Hematopoietic multipotent progenitor cell treated with erythropoietin and hydrocortisone succinate and interleukin-3 and kit ligand, for 17 days (in vitro differentiated cells): ENCODE measurements around the gene TGIF2.
"Not testable (repeated sequence)": the region's sequence is repeated elsewhere in the genome, so short reads cannot be mapped to it uniquely, and the experiment has no call there.

Experiments used
- DNase-seq: peaks from one replicate; pipeline ENCODE4 v3.0.0-alpha.2; 2015; ENCODE audit warnings: low spot score

Gene TGIF2

DNA sequence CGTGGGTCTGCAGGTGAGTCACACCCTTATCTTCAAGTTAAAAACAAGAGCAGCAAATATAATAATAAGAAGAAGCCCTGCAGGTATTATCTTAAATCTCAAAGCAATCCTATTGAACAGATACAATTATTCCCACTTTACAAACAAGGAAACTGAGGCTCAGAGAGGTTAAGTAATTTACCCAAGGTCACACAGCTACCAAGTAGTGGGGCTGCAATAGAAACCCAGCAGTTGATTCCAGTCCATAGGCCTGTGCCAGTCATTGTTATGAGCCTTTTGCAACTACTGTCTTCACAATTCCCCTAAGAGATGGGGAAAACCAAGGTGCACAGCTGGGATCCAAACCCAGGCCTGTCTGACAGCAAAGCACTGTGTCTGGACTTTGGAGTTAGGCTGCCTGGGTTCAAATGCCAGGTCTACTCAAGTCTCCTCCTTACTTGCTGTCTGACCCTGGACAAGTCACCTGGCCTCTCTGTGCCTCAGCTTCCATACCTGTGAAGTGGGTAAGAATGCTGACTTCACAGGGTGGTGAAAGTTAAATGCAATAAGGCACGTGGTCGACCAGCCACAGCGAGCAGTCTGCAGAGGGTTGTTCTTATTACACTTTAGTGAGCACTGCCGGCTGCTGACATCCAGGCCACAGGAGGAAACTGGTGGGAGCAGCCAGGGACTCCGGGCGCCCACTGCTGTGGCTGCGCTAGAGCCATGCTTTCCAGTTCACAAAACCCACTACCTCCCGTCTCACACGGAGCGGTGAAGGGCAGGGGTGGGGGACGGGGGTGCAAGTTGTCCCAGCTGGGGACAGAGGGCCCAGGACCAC lies 26.0 kb upstream of the TGIF2 start:
- no peak for DNase-seq

DNA sequence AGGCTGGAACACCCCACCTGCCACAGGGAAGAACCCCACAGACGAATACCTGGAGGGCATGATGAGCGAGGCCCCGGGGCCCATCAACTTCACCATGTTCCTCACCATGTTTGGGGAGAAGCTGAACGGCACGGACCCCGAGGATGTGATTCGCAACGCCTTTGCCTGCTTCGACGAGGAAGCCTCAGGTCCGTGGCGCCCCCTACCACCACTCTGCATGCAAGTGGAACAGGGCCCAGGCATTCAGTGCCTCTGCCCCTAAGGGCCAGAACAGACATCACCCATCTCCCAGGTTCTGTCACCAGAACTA lies 25.4 kb upstream of the TGIF2 start:
- DNase-seq: no peak

DNA sequence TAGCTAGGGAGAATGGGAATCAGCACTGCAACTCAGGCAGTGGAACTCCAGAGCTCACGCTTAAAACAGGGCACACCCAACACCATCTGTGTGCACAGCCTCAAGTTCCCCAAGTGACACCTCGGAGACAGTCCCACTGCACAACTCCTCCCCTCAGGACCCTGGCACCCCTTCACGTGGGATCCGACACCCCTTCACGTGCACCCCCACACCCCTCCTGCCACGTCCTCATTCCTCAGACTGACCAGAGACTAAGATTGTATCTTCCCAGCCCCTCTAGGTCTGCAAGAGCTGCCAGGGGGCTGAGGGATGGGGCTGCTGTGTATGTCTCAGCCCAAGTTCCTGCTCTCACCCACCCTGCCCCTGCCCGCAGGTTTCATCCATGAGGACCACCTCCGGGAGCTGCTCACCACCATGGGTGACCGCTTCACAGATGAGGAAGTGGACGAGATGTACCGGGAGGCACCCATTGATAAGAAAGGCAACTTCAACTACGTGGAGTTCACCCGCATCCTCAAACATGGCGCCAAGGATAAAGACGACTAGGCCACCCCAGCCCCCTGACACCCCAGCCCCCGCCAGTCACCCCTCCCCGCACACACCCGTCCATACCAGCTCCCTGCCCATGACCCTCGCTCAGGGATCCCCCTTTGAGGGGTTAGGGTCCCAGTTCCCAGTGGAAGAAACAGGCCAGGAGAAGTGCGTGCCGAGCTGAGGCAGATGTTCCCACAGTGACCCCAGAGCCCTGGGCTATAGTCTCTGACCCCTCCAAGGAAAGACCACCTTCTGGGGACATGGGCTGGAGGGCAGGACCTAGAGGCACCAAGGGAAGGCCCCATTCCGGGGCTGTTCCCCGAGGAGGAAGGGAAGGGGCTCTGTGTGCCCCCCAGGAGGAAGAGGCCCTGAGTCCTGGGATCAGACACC lies 24.4 kb upstream of the TGIF2 start:
- DNase-seq: no peak

DNA sequence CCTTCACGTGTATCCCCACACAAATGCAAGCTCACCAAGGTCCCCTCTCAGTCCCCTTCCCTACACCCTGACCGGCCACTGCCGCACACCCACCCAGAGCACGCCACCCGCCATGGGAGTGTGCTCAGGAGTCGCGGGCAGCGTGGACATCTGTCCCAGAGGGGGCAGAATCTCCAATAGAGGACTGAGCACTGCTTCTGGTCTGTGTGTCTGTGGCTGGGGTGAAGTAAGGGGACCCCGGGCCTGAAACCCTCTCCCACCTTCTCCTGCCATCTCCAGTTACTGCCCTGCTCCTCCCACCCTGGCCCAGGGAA lies 23.8 kb upstream of the TGIF2 start:
- DNase-seq: no peak

DNA sequence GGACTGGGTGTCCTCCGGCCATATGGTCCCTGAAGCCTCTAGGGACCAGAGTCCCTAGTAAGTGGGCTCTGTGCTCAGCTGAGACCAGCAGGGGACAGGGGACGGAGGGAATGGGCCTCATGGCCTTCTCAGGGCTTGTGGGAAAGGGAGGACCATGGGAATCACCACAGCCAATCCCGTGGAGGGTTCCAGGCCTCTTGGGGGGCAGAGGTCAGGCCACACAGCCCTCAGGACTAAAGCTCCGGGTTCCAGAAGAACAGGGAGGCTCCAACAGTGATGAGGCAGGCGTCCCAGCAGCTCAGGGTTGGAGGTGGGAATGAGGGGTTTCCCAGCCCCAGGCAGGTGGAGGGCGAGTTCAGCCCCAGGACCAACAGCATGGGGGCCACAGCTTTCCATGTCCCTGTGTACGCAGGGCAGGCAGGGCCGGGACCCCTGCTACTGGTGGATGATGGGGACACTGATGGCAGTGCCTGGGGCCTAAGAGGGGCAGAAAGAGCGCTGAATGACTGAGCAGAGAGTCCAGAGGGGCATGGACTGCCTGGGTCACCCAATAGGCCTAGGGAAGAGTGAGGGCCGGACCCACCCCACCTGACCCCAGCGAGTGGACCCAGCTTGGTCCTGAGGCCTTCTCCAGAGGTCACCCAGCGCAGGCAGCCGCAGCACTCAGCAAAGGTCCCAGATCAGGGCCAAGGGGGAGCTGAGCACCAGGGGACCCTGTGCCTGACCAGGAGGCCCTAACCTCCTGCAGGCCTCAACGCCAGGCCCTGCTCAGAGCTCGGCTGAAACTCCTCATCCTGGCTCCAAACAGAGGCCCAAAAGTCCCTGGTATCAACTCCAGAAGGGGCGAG lies 23.2 kb upstream of the TGIF2 start:
- DNase-seq: no peak

DNA sequence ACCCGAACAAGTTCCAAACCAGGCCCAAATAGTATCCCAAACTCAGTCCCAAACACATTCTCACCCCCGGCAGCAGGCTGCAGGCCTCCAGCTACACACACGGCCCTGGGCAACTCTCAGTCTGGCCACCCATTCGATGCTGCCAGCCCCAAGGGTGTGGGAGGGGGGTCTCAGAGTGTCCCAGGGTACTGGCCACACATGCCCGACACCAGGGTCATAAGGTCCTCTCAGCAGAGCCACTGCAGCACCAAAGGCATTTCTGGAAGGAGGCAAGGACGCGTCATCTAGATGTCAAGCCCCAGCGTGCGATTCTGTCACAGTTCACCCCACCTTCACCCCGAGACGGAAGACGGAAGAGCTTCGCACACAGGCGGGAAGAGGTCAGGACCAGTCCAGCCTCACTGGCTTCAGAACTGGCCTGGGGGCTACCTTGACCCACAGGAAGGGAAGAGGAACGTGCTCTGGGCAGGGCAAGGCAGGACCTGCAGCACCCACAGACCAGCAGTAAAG lies 22.6 kb upstream of the TGIF2 start:
- no peak for DNase-seq

DNA sequence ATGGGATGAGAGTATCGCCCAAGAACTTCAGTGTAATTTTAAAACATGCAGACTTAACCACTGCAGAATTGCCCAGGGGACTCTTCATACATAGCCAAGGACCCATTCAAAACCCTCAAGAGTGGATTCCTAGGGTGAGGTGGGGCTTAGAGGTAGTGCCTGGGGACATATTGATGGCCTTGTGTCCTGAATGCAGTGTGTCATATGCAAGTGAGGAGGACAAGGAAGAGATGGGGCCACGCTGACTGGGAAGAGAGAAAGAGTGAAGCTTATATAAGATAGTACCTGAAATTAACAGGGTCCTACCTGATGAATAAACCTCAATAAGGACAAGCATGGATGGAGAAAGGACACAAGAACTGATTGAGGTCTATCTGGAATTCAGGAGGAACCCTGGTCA lies 18.1 kb upstream of the TGIF2 start:
- DNase-seq: no peak

DNA sequence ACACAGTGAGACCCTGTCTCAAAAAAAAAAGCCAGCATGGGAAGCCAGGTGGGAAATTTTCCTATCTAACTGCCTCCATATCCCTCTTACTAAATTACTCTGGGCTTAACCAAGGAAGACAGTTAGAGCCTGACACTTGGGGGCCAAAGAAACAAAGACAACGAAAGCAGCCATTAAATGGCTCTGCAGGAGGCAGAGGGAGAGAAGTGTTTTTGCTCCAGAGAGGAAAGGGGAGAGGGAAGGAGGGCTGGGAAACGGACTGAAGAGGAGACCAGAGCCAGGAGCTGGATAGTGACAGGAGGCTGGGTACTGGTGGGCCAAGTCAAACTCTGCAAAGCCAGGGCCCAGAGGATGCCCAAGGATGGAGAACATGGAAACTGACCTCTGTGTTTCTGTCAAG lies 10.7 kb upstream of the TGIF2 start:
- no peak for DNase-seq

DNA sequence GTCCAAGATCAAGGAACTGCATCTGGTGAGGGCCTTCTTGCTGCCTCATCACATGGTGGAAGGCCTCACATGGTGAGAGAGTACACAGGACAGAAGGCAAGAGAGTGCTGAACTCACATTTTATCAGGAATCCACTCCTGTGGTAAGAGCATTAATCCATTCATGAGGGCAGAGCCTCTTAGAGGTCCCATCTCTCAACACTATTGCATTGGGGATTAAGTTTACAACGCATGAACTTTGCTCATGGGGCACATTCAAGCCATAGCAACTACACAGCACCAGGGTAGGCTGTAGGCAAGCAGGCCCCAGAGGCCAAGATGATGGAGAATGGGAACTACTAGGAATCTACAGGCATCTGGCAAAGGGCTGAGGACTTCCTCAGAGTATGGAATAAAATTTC lies 10.0 kb upstream of the TGIF2 start:
- no peak for DNase-seq

DNA sequence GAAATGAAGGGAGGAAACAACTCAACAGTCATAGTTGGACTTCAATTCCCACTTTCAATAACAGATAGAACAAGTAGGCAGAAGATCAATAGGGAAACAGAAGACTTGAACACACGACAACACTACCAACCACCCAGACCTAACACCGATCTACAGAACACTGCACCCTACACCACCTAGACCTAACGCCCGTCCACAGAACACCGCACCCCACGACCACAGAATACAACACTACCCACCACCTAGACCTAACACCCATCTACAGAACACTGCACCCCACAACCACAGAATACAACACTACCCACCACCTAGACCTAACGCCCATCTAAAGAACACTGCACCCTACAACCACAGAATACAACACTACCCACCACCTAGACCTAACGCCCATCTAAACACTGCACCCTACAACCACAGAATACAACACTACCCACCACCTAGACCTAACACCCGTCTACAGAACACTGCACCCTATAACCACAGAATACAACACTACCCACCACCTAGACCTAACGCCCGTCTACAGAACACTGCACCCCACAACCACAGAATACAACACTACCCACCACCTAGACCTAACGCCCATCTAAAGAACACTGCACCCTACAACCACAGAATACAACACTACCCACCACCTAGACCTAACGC lies 9.2 kb upstream of the TGIF2 start:
- DNase-seq: not testable (repeated sequence)

DNA sequence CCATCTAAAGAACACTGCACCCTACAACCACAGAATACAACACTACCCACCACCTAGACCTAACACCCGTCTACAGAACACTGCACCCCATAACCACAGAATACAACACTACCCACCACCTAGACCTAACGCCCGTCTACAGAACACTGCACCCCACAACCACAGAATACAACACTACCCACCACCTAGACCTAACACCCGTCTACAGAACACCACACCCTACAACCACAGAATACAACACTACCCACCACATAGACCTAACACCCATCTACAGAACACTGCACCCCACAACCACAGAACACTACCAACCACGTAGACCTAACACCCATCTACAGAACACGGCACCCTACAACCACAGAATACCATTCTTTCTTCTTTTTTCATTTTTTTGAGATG lies 8.7 kb upstream of the TGIF2 start:
- DNase-seq: not testable (repeated sequence)

DNA sequence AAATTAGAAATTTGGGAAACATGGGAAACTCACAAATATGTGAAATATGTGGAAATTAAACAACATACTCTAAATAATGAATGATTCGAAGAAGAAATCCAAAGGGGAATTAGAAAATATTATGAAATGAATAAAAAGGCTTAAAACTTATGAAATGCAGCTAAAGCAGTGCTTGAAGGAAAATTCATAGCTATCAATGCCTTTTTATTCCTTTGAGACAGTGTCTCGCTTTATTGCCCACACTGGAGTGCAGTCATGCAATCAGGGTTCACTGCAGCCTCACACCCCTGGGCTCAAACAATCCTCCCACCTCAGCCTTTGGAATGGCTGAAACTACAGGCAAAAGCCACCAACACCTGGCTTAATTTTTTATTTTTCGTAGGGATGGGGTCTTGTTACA lies 7.9 kb upstream of the TGIF2 start:
- no peak for DNase-seq

DNA sequence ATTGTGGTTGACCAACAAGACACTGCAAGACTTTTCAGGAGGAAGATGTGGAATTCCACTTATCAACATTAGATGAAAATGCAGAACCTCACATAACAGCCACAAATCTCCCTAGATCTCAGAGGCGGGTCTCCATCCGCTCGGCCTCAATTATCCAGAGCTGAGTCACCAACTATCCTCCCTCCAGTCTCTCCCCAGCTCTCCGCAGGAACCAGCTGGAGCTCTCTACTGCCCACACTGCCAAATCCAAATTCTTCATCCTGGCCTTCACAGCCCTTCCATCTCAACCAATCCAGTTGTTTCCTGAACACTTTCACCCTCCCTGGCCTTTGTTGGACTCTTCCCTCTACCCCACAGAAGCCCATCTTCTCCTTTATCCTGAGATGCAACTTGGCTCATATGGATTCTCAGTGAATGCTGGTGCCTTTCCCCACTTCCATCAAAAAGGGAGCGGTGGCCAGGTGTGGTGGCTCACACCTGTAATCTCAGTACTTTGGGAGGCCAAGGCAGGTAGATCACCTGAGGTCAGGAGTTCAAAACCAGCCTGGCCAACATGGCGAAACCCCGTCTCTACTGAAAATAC lies 3.5 kb upstream of the TGIF2 start:
- DNase-seq: no peak

DNA sequence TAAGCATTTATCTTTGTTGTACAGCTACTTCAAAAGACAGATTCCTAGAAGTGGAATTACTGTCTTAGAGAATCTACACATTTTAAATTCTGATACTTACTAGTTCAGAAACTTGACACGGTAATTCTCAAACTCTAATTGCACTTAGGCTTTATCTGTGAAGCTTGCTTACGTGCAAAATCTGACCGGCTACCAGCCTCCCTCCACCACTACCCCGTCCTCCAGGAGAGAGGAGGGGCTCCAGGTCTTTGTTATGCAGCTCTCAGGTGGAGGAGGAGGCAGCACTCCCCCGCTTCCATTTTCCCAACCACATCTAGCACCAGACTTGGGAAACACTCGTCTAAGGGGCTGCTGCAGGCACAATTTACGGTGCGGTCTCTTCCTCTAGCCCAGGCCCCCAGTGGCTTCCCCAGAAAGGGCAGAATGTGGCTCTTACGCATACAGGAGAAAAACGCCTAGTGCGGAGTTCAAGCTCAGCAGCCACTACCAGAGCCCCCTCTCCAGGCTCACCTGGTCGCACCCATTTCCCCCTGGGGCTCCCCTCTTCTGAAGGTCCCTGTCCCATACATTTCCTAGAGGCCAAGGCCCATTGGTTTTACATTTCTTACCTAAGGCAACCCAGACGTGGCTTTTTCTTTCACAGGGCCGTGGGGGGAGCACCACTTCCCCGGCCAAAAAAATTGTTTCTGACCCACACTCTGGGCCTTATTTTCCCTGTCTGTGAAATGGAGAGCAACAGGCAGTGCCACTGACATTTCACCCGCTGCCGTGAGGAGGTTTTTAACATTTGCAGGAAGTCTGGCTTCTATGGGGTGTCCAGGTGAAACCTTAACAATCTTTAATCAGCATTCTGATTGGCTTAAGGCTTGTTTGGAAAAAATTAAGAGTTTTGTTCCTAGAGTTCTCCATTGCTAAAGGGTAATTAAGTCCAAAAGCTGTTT lies 1.6 kb upstream of the TGIF2 start:
- no peak for DNase-seq

DNA sequence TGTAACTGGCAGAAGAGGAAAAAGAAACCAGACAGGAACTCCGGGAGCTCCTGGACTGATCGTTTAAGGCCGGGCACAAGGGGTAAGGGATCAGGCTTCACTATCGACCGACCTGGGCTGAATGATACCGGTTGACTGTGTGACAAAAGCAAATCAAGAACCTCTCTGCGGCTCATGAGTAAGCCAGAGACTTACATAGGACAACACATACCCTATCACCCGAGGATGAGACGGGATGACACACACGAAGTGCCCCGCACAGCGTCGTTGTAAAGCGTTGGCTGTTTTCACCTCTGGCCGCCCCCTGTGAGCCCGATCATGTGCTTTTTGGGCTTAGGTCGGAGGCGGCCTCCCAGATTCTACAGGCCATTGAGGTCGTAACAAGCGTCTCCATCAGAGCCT lies 695 bp upstream of the TGIF2 start:
- no peak for DNase-seq

DNA sequence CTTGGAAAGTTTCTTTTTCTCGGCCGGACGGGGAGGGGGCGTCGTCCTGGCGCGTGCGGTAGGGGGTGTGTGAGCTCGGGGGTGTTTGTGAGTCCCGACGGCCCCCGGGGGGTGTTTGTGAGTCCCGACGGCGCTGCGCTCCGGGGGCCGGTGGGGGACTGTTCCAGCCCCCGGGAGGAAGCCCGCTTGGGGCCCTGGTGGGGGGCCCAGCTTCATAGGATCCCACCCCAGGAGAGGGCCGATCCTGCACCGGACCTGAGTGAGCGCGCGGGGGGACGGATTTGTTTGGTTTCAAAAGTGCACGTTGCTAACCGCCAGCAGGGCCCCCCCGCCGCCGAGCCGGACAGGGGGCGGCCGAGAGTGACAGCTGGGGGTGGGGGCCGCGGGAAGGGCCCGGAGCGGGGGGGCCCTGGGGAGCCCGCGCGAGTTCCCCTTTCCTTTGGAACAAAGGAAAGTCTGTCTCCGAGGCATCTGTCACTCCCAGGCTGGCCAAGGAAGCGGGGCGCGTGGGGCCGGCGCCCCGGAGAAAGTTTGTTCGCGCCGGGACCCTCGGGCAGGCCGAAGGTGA lies 485 bp downstream of the TGIF2 start:
- DNase-seq: no peak

DNA sequence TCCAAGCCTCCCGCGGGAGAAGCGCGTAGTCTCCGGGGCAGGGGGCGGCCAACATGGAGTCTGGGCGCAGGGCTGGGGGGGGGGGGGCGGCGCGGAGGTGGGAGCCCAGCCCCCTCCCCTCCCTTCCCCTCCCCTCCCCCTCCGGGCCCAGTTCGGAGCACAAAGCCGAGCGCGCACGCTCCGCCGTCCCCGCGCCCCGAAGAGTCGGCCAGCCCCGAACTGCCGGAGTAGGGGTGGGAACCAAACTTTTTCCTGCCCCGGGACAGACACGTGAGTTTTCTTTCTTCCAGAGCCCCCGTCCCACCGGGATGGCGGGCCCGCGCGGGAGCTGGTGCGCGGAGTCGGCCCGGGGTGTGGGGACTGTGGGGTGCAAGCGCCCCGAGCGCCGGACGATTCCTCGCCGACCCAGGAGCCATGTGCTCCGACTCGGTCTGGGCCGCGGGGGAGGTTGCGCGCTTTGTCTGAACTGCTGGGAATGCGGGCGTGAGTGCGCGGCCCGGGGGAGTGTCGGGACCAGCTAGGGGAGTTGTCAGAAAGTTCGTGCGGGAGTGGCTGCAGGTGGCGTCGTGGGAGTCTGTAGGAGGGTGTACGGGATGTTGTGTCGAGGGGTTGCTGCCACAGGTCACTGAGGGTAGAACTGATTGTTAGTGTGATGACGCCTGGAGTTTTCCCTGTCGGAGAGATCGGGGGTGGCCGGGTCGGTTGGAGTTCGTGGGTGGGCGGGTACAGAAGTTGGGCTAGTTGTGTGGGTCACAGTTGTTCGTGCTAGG lies 1.2 kb downstream of the TGIF2 start:
- no peak for DNase-seq

DNA sequence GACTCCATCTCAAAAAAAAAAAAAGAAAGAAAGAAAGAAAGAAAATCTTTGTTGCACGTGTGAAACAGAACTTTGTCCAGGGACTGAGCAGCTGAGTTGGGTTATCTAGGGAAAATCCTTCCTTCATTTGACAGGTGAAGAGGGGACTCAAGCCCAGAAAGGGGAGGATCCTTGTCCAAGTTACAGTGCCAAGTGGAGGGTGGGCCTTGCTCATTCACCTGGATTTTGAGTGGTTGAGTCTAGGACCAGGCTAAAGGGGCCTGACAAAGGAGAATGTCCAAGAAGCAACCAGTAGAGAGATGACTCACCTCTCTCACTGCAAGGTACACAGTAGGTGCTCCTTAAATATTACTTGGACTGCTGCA lies 2.7 kb downstream of the TGIF2 start:
- DNase-seq: no peak

DNA sequence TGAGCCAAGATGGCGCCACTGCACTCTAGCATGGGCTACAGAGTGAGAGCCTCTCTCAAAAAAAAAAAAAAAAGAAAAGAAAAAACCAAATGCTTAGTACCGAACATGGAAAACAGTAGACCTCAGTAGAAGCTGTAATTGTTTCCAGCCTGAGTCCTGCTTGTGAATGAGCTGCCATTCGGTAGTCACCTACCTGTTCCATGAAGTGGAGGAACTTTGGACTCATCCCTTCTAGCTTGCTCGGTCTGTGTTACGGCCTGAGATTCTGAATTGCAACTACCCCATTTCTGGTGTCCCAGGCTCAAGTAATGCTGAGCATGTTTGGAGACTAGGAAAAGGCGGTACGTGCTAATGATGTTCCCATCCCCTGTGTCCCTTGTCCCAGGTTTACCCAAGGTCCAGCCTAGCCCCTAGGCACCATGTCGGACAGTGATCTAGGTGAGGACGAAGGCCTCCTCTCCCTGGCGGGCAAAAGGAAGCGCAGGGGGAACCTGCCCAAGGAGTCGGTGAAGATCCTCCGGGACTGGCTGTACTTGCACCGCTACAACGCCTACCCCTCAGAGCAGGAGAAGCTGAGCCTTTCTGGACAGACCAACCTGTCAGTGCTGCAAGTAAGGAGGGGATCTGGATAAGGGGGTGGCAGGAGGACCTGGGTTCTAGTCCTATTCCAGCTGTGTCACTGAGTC lies 5.1 kb downstream of the TGIF2 start:
- DNase-seq: no peak
